ENCODE results near the gene SH3RF1. TPM values are rescaled to one million over a fixed set of nuclear protein-coding genes. Genes with fewer than 3 reads are reported as not detected.

Gene SH3RF1
- total RNA-seq, 2 donors from 2014 or later, result 17.1 to 17.4 TPM

- peak in 1 of 4 donors; percentile 36 for DNase-seq
Observed at GRCh38 chr4:169271692-169272007, 894 bp upstream of the SH3RF1 start.

DNA sequence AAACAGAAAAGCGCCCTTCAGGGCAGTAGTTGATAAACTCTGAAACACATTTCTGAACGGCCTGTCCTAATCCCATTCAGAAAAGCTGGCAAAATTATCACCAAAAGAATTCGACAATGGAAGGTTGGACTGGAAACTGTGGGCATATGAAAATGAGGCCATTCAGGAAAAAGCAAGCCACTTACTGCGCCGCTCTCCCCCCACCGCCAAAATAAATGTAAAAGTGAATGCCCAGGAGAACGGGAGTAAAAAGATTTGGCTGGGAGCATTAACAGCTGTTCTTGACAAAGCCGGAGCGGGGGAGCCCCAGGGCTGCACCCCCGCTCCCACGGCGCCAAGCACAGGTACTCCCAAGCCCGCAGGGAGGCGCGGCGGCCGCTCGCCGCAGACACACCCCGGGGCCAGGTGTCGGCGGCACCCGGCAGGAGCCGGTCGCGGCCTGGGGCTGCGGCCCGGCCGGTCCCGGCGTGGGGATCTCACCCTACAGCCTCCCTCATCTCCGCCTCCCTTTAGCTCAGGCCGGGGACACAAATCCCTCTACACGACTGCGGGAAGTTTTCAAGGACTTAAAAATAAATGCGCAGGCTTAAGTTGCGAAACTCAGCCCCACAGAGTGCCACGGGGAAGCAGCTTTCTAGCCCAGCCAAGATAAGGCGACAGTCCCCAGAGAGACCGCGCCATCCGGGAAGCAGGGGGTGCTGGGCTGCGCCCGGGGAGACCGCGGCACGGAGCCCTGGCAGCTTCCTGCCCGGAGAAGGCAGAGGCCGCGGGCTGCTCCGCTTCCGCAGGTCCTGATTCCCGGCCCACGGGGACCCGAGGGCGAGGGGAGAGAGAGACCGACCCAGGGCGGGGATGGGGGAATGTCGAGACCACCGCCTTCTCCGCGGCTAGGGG lies 593 bp downstream of the SH3RF1 start:
- H3K9me3 ChIP-seq, result no peaks in the 10 kb centered on the region
- H3K4me3 ChIP-seq, result peak overlapping the region; percentile 58 to 95
- H3K36me3 ChIP-seq (replicated peaks in 1 of 2; ENCODE audit: insufficient read depth in 1 of 2, low read depth in 2 of 2), result no peaks in the 10 kb centered on the region
- DNase-seq (peak; percentile 75 to 87 (median 78)), ATAC-seq (peak; percentile 78)
- peak overlapping the region; percentile 85 to 97 (median 92) for H3K27ac ChIP-seq
- no peaks in the 10 kb centered on the region for H3K27me3 ChIP-seq
- TF ChIP-seq, protein P1, sequence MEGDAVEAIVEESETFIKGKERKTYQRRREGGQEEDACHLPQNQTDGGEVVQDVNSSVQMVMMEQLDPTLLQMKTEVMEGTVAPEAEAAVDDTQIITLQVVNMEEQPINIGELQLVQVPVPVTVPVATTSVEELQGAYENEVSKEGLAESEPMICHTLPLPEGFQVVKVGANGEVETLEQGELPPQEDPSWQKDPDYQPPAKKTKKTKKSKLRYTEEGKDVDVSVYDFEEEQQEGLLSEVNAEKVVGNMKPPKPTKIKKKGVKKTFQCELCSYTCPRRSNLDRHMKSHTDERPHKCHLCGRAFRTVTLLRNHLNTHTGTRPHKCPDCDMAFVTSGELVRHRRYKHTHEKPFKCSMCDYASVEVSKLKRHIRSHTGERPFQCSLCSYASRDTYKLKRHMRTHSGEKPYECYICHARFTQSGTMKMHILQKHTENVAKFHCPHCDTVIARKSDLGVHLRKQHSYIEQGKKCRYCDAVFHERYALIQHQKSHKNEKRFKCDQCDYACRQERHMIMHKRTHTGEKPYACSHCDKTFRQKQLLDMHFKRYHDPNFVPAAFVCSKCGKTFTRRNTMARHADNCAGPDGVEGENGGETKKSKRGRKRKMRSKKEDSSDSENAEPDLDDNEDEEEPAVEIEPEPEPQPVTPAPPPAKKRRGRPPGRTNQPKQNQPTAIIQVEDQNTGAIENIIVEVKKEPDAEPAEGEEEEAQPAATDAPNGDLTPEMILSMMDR (IDR thresholded peaks at IDR 0.05), result peak in 5 of 7 experiments; percentile 10 to 51 (median 30)
- peak in 2 of 3 donors; percentile 54 to 70 for TF ChIP-seq POLR2A (IDR thresholded peaks at IDR 0.05)
- H3K4me1 ChIP-seq, result peaks cover 55% of the 10 kb centered on the region
- intact Hi-C loops (cut with DNase I), result no loop called here
- WGBS, 2 donors, result 0 to 1% methylated on average over 20 to 62 of the region's 62 CpGs

More at GRCh38 chr4:169271692-169272007, 894 bp upstream of the SH3RF1 start:
- ATAC-seq, result no peak
- Histone ChIP-seq H3K27ac (peak overlapping the region; percentile 59 to 97 (median 92)), H3K36me3 (replicated peaks in 1 of 2; ENCODE audit: insufficient read depth in 1 of 2, low read depth in 2 of 2) (no peaks in the 10 kb centered on the region), H3K27me3 (no peaks in the 10 kb centered on the region), H3K4me3 (peak overlapping the region; percentile 58 to 95), H3K9me3 (no peaks in the 10 kb centered on the region), H3K4me1 (peaks cover 46% of the 10 kb centered on the region)
- 0 to 10% methylated on average over 2 to 11 of the region's 11 CpGs for WGBS, 2 donors
- TF ChIP-seq POLR2A (IDR thresholded peaks at IDR 0.05), result no peak
- intact Hi-C loops (cut with DNase I), result no loop called here

DNA sequence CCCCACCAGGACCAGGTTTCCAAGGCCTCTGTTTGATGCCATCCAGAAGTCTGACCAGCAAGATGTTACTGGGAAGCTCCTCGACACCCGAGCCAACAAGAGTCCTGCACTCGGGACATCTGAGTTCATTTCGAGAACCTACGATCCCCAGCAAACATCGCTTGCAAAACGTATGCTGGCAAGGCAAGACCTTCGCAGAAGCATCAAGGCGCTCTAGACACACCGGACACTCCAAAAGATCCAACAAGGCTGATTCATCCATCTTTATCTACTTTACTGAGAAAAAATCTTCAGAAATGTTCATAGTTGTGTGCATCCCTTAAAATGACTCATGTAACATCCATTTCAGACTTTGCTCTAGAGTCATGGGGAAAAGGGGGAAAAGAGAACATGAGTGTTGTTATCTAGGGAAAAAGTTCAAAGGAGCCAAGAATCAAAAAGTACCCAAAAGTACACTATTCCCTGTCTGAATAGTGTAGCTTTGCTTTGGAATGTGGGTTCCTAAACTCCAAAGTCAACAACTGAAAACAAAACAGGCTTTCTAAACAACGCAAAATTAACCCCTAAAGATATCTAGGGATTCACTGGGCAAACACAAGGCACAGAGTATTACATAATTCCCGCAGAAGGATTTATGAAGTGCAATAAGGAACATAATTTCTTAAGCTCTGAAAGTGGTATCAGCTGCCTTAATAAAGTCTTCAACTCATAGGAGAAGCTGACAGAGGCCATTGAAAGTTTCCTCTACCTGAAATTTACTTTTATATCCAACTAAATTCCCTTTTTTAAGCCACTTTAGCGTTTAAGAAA lies 1.6 kb downstream of the SH3RF1 start:
- no peak for ATAC-seq

GRCh38 chr4:169267070-169267469 lies 3.7 kb downstream of the SH3RF1 start:
- peaks cover 63% of the 10 kb centered on the region for H3K4me1 ChIP-seq
- intact Hi-C loops (cut with DNase I), result no loop called here
- H3K36me3 ChIP-seq (replicated peaks in 1 of 2; ENCODE audit: insufficient read depth in 1 of 2, low read depth in 2 of 2), result no peaks in the 10 kb centered on the region
- WGBS, 2 donors, result 7% methylated on average over 1 of the region's 1 CpG
- H3K4me3 ChIP-seq, result no peak overlapping the region
- H3K9me3 ChIP-seq, result no peaks in the 10 kb centered on the region
- H3K27me3 ChIP-seq, result no peaks in the 10 kb centered on the region
- ATAC-seq, result no peak
- peak overlapping the region in 2 of 4 donors; percentile 3 to 52 for H3K27ac ChIP-seq
- TF ChIP-seq POLR2A (IDR thresholded peaks at IDR 0.05), result no peak
- TF ChIP-seq, protein P1 (IDR thresholded peaks at IDR 0.05), result no peak
- no peak for DNase-seq

More for the DNA sequence above, 1.6 kb downstream of the SH3RF1 start:
- DNase-seq, result peak in 1 of 4 donors; percentile 19
- Histone ChIP-seq H3K27ac (peak overlapping the region in 3 of 4 donors; percentile 90 to 97 (median 95)), H3K27me3 (no peaks in the 10 kb centered on the region), H3K4me1 (peaks cover 61% of the 10 kb centered on the region), H3K36me3 (replicated peaks in 1 of 2; ENCODE audit: insufficient read depth in 1 of 2, low read depth in 2 of 2) (no peaks in the 10 kb centered on the region), H3K9me3 (no peaks in the 10 kb centered on the region), H3K4me3 (peak overlapping the region; percentile 58 to 95)
- TF ChIP-seq, protein P1 (IDR thresholded peaks at IDR 0.05), result no peak
- TF ChIP-seq POLR2A (IDR thresholded peaks at IDR 0.05), result no peak
- intact Hi-C loops (cut with DNase I), result no loop called here
- WGBS, 2 donors, result 26 to 30% methylated on average over 8 to 13 of the region's 13 CpGs

DNA sequence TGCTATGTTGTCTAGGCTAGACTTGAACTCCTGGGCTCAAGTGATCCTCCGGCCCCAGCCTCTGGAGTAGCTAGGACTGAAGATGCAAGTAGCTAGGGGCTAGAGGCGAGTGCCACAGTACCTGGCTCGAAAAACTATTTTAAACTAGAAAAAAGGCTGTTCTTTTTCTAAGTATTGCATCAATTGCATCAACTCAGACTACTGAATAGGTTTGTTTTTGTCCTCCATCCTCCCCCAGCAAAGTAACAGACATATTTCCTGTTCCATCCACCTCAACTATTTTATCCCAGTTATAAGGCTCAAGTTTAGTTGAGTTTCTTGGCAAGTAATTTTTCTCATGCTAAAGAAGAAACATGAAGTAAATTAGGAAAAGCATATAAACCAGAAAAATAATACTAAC lies 4.1 kb downstream of the SH3RF1 start:
- Histone ChIP-seq H3K27me3 (no peaks in the 10 kb centered on the region), H3K36me3 (replicated peaks in 1 of 2; ENCODE audit: insufficient read depth in 1 of 2, low read depth in 2 of 2) (no peaks in the 10 kb centered on the region), H3K27ac (peak overlapping the region in 2 of 4 donors; percentile 3 to 52), H3K9me3 (no peaks in the 10 kb centered on the region), H3K4me1 (peaks cover 59% of the 10 kb centered on the region), H3K4me3 (no peak overlapping the region)
- intact Hi-C loops (cut with DNase I), result no loop called here
- no peak for DNase-seq
- no peak for ATAC-seq
- 76 to 98% methylated on average over 3 of the region's 3 CpGs for WGBS, 2 donors
- TF ChIP-seq, protein P1 (IDR thresholded peaks at IDR 0.05), result no peak
- TF ChIP-seq POLR2A (IDR thresholded peaks at IDR 0.05), result no peak

Measured in body of pancreas (tissue), 4 donors.